ENCODE measurements around the gene RFC5. TPM values are rescaled to one million over a fixed set of nuclear protein-coding genes. Genes with fewer than 3 reads are reported as not detected.
"Not testable (repeated sequence)": the region's sequence is repeated elsewhere in the genome, so short reads cannot be mapped to it uniquely, and the experiment has no call there.

RFC5 gene
- total RNA-seq, 1 donor from 2014 or later, result 8.3 TPM

DNA sequence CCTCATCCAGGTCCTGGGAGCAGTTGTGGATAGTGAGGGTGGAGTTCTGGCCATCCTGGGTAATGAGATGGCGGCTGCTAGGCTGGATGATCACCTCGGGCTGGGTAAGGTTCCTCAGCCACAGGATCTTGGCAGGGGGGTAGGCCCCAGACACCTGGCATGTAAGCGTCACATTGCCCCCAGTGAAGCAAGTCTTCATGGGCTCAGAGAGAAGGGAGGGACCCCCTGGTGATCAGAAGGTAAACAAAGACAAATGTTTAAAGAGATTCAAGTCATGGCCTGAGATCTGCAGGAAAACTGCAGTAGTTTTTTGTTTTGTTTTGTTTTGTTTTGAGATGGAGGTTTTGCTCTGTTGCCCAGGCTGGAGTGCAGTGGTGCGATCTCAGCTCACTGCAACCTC lies 57.3 kb downstream of the RFC5 start:
- H3K9me3 Mint-ChIP-seq (ENCODE audit: unreplicated experiment), result no peaks in the 10 kb centered on the region
- H3K27ac Mint-ChIP-seq (ENCODE audit: unreplicated experiment), result no peak overlapping the region
- H3K27me3 Mint-ChIP-seq (ENCODE audit: unreplicated experiment), result peaks cover 4% of the 10 kb centered on the region
- H3K4me1 Mint-ChIP-seq (ENCODE audit: unreplicated experiment), result no peaks in the 10 kb centered on the region
- peaks cover 45% of the 10 kb centered on the region for H3K36me3 Mint-ChIP-seq (ENCODE audit: low read depth, unreplicated experiment)
- TF ChIP-seq, protein P1, sequence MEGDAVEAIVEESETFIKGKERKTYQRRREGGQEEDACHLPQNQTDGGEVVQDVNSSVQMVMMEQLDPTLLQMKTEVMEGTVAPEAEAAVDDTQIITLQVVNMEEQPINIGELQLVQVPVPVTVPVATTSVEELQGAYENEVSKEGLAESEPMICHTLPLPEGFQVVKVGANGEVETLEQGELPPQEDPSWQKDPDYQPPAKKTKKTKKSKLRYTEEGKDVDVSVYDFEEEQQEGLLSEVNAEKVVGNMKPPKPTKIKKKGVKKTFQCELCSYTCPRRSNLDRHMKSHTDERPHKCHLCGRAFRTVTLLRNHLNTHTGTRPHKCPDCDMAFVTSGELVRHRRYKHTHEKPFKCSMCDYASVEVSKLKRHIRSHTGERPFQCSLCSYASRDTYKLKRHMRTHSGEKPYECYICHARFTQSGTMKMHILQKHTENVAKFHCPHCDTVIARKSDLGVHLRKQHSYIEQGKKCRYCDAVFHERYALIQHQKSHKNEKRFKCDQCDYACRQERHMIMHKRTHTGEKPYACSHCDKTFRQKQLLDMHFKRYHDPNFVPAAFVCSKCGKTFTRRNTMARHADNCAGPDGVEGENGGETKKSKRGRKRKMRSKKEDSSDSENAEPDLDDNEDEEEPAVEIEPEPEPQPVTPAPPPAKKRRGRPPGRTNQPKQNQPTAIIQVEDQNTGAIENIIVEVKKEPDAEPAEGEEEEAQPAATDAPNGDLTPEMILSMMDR (IDR thresholded peaks at IDR 0.05; ENCODE audit: unreplicated experiment), result no peak
- no peak overlapping the region for H3K4me3 Mint-ChIP-seq (ENCODE audit: unreplicated experiment)
- DNase-seq (ENCODE audit: low spot score), result no peak

DNA sequence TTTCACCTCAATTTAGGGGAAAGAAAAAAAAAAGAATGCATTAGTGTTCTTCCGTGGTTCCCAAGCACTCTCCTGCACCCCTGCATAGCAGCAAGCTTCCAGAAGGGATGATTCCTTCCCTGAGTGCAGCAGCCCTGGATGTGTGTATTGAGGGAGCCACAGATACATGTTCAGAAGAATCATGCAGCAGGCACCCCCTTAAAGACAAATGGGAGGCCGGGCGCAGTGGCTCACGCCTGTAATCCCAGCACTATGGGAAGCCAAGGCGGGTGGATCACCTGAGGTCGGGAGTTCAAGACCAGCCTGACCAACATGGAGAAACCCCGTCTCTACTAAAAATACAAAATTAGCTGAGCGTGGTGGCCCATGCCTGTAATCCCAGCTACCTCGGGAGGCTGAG lies 65.0 kb downstream of the RFC5 start:
- H3K9me3 Mint-ChIP-seq (ENCODE audit: unreplicated experiment); H3K4me3 Mint-ChIP-seq (ENCODE audit: unreplicated experiment); DNase-seq (ENCODE audit: low spot score); H3K4me1 Mint-ChIP-seq (ENCODE audit: unreplicated experiment); H3K27me3 Mint-ChIP-seq (ENCODE audit: unreplicated experiment); H3K27ac Mint-ChIP-seq (ENCODE audit: unreplicated experiment): not testable (repeated sequence)
- peaks cover 30% of the 10 kb centered on the region for H3K36me3 Mint-ChIP-seq (ENCODE audit: low read depth, unreplicated experiment)

Other genes with a start within 250 kb of the RFC5 start
- 0.05 TPM for gene KSR2, start 47.7 kb upstream of the RFC5 start, total RNA-seq (ENCODE audit: unreplicated experiment)
- 76.7 TPM for gene WSB2, start 44.5 kb downstream of the RFC5 start, total RNA-seq (ENCODE audit: unreplicated experiment)
- 65.0 TPM for gene VSIG10, start 87.3 kb downstream of the RFC5 start, total RNA-seq (ENCODE audit: unreplicated experiment)
- gene PEBP1, start 119.4 kb downstream of the RFC5 start, total RNA-seq (ENCODE audit: unreplicated experiment), result 138 TPM